Naive thymus-derived CD8-positive, alpha-beta T cell (primary cell): ENCODE measurements around the gene THOC2. TPM values are rescaled to one million over a fixed set of nuclear protein-coding genes. Genes with fewer than 3 reads are reported as not detected.

Source experiments
- ATAC-seq, 2 donors: fragments of 150-1000 bp; cut with Tn5 transposase in 1 of 2; sonication (Bioruptor Pico), chemical (Tn5 transposase) in 1 of 2; 1 replicate in 1 of 2; 2 replicates in 1 of 2; pipeline ENCODE4 v1.10.0; 2021; ENCODE audit warnings: mild to moderate bottlenecking in 2 of 2, moderate library complexity in 2 of 2
- POLR2A ChIA-PET: fragments of 350-600 bp; sonication (Branson Sonifier 250); formaldehyde crosslinking; loops from one replicate; lab custom pipeline; 2021; ENCODE audit warnings: antibody characterized with exemption; lab: Charles Lee
- DNase-seq, 10 donors: peaks; one replicate each; pipeline versions ENCODE4 v3.0.0 to v3.0.0-alpha.2; 2020 to 2022
- H3K27ac Mint-ChIP-seq, 10 donors: one replicate each; pipeline ENCODE4 v1.8.0; 2020 to 2022; ENCODE audit warnings: mild to moderate bottlenecking in 10 of 10, mixed read lengths in 10 of 10, moderate library complexity in 4 of 10, inconsistent platforms in 1 of 10
- H3K27me3 Mint-ChIP-seq, 5 donors: one replicate each; pipeline ENCODE4 v1.8.0; 2021 to 2022; ENCODE audit warnings: mixed read lengths in 5 of 5
- H3K36me3 Mint-ChIP-seq, 3 donors: one replicate each; pipeline ENCODE4 v1.8.0; 2020 to 2022; ENCODE audit warnings: mixed read lengths in 3 of 3, mild to moderate bottlenecking in 2 of 3, inconsistent platforms in 1 of 3
- H3K4me1 Mint-ChIP-seq, 4 donors: one replicate each; pipeline ENCODE4 v1.8.0; 2021 to 2022; ENCODE audit warnings: mixed read lengths in 4 of 4
- H3K4me3 Mint-ChIP-seq, 10 donors: one replicate each; pipeline ENCODE4 v1.8.0; 2020 to 2022; ENCODE audit warnings: mild to moderate bottlenecking in 10 of 10, mixed read lengths in 10 of 10, moderate library complexity in 6 of 10, inconsistent platforms in 1 of 10
- H3K9me3 Mint-ChIP-seq, 9 donors: one replicate each; pipeline ENCODE4 v1.8.0; 2020 to 2022; ENCODE audit warnings: mixed read lengths in 9 of 9, mild to moderate bottlenecking in 3 of 9, inconsistent platforms in 1 of 9, moderate library complexity in 1 of 9
- polyA plus RNA-seq, 3 donors: library from polyadenylated mRNA; unstranded; fragments of 300-500 nt; fragmentation: Illumina TruSeq; gene quantifications; one replicate each; pipeline ENCODE4 v1.2.3, GENCODE V29; 2021
- total RNA-seq, 8 experiments: library from RNA in 2 of 8; stranded (reverse) in 2 of 8; gene quantifications; one replicate each; pipeline ENCODE4 v1.2.3 and lab custom pipeline; 2021 to 2026

Gene THOC2
- total and polyA plus RNA-seq, 5 experiments from 2014 or later, result 30.9 to 117 (median 41.9) TPM

GRCh38 chrX:123647244-123647643, 85.6 kb downstream of the THOC2 start:
- no peaks in the 10 kb centered on the region for H3K9me3 Mint-ChIP-seq

GRCh38 chrX:123629502-123629901, 103.3 kb downstream of the THOC2 start:
- POLR2A ChIA-PET, result no interaction called here
- Mint-ChIP-seq H3K36me3 (peaks cover 0 to 80% (median 2%) of the 10 kb centered on the region in 3 donors), H3K27ac (no peak overlapping the region), H3K9me3 (no peaks in the 10 kb centered on the region), H3K4me1 (peaks cover 0 to 5% (median 0%) of the 10 kb centered on the region in 4 donors), H3K4me3 (no peak overlapping the region), H3K27me3 (no peaks in the 10 kb centered on the region)
- ATAC-seq, result no peak
- no peak for DNase-seq

More at GRCh38 chrX:123647244-123647643, 85.6 kb downstream of the THOC2 start:
- peak overlapping the region in 1 of 10 donors; percentile 73 for H3K27ac Mint-ChIP-seq
- DNase-seq, result no peak
- no peak for ATAC-seq
- peaks cover 15 to 36% (median 29%) of the 10 kb centered on the region in 4 donors for H3K4me1 Mint-ChIP-seq
- peaks cover 0 to 55% (median 8%) of the 10 kb centered on the region in 3 donors for H3K36me3 Mint-ChIP-seq
- POLR2A ChIA-PET, result no interaction called here
- H3K4me3 Mint-ChIP-seq, result no peak overlapping the region
- H3K27me3 Mint-ChIP-seq, result no peaks in the 10 kb centered on the region

- Mint-ChIP-seq H3K27me3 (no peaks in the 10 kb centered on the region), H3K36me3 (peaks cover 0 to 82% (median 0%) of the 10 kb centered on the region in 3 donors), H3K27ac (peak overlapping the region in 3 of 10 donors; percentile 32 to 71 (median 63)), H3K4me1 (peaks cover 0 to 5% (median 0%) of the 10 kb centered on the region in 4 donors), H3K9me3 (no peaks in the 10 kb centered on the region), H3K4me3 (no peak overlapping the region)
- POLR2A ChIA-PET, result no interaction called here
- DNase-seq (no peak), ATAC-seq (no peak)
Observed at GRCh38 chrX:123626962-123627361, 105.9 kb downstream of the THOC2 start.

- H3K27ac Mint-ChIP-seq, result no peak overlapping the region
- H3K27me3 Mint-ChIP-seq, result no peaks in the 10 kb centered on the region
- DNase-seq, result no peak
- H3K4me1 Mint-ChIP-seq, result peaks cover 0 to 5% (median 0%) of the 10 kb centered on the region in 4 donors
- POLR2A ChIA-PET, result no interaction called here
- no peaks in the 10 kb centered on the region for H3K9me3 Mint-ChIP-seq
- H3K4me3 Mint-ChIP-seq, result no peak overlapping the region
- peaks cover 0 to 84% (median 4%) of the 10 kb centered on the region in 3 donors for H3K36me3 Mint-ChIP-seq
- no peak for ATAC-seq
Observed at GRCh38 chrX:123625952-123626351, 106.9 kb downstream of the THOC2 start.

GRCh38 chrX:123625477-123625876, 107.4 kb downstream of the THOC2 start:
- POLR2A ChIA-PET, result no interaction called here
- ATAC-seq (no peak), DNase-seq (no peak)
- H3K27ac Mint-ChIP-seq, result peak overlapping the region in 1 of 10 donors; percentile 31
- peaks cover 0 to 86% (median 6%) of the 10 kb centered on the region in 3 donors for H3K36me3 Mint-ChIP-seq
- no peak overlapping the region for H3K4me3 Mint-ChIP-seq
- H3K27me3 Mint-ChIP-seq, result no peaks in the 10 kb centered on the region
- H3K9me3 Mint-ChIP-seq, result no peaks in the 10 kb centered on the region
- peaks cover 0 to 5% (median 0%) of the 10 kb centered on the region in 4 donors for H3K4me1 Mint-ChIP-seq

- Mint-ChIP-seq H3K27ac (no peak overlapping the region), H3K27me3 (no peaks in the 10 kb centered on the region), H3K9me3 (no peaks in the 10 kb centered on the region), H3K4me3 (no peak overlapping the region), H3K36me3 (peaks cover 0 to 70% (median 16%) of the 10 kb centered on the region in 3 donors), H3K4me1 (peaks cover 0 to 2% (median 0%) of the 10 kb centered on the region in 4 donors)
- no peak for DNase-seq
- POLR2A ChIA-PET, result no interaction called here
- no peak for ATAC-seq
Observed at GRCh38 chrX:123617007-123617406, 115.8 kb downstream of the THOC2 start.

- ATAC-seq, result no peak
- Mint-ChIP-seq H3K36me3 (peaks cover 0 to 74% (median 10%) of the 10 kb centered on the region in 3 donors), H3K27me3 (no peaks in the 10 kb centered on the region), H3K27ac (peak overlapping the region in 1 of 10 donors; percentile 37), H3K9me3 (no peaks in the 10 kb centered on the region), H3K4me1 (peaks cover 0 to 2% (median 0%) of the 10 kb centered on the region in 4 donors), H3K4me3 (peak overlapping the region in 1 of 10 donors; percentile 29)
- DNase-seq, result no peak
- POLR2A ChIA-PET, result no interaction called here
Observed at GRCh38 chrX:123610915-123611314, 121.9 kb downstream of the THOC2 start.

GRCh38 chrX:123607806-123608205, 125.0 kb downstream of the THOC2 start:
- Mint-ChIP-seq H3K4me3 (no peak overlapping the region), H3K4me1 (no peaks in the 10 kb centered on the region), H3K9me3 (no peaks in the 10 kb centered on the region), H3K27ac (no peak overlapping the region), H3K36me3 (peaks cover 5 to 73% (median 6%) of the 10 kb centered on the region in 3 donors), H3K27me3 (no peaks in the 10 kb centered on the region)
- POLR2A ChIA-PET, result no interaction called here
- DNase-seq, result no peak
- ATAC-seq, result no peak

GRCh38 chrX:123607270-123607669, 125.6 kb downstream of the THOC2 start:
- H3K36me3 Mint-ChIP-seq, result peaks cover 5 to 77% (median 8%) of the 10 kb centered on the region in 3 donors
- H3K4me3 Mint-ChIP-seq, result no peak overlapping the region

GRCh38 chrX:123603491-123603890, 129.4 kb downstream of the THOC2 start:
- H3K4me1 Mint-ChIP-seq, result no peaks in the 10 kb centered on the region
- H3K9me3 Mint-ChIP-seq, result no peaks in the 10 kb centered on the region
- H3K27me3 Mint-ChIP-seq, result no peaks in the 10 kb centered on the region
- POLR2A ChIA-PET, result no interaction called here
- no peak for ATAC-seq
- DNase-seq, result no peak
- H3K4me3 Mint-ChIP-seq, result no peak overlapping the region
- H3K36me3 Mint-ChIP-seq, result peaks cover 5 to 66% (median 8%) of the 10 kb centered on the region in 3 donors
- no peak overlapping the region for H3K27ac Mint-ChIP-seq

More at GRCh38 chrX:123607270-123607669, 125.6 kb downstream of the THOC2 start:
- POLR2A ChIA-PET, result no interaction called here
- Mint-ChIP-seq H3K4me1 (no peaks in the 10 kb centered on the region), H3K9me3 (no peaks in the 10 kb centered on the region), H3K27me3 (no peaks in the 10 kb centered on the region), H3K27ac (no peak overlapping the region)
- no peak for DNase-seq
- no peak for ATAC-seq

- ATAC-seq (no peak), DNase-seq (no peak)
- Mint-ChIP-seq H3K9me3 (no peaks in the 10 kb centered on the region), H3K36me3 (peaks cover 5 to 52% (median 5%) of the 10 kb centered on the region in 3 donors), H3K27ac (no peak overlapping the region), H3K4me3 (no peak overlapping the region), H3K4me1 (no peaks in the 10 kb centered on the region), H3K27me3 (no peaks in the 10 kb centered on the region)
- POLR2A ChIA-PET, result no interaction called here
Observed at GRCh38 chrX:123601437-123601836, 131.4 kb downstream of the THOC2 start.

GRCh38 chrX:123600181-123600580, 132.7 kb downstream of the THOC2 start:
- DNase-seq (no peak), ATAC-seq (no peak)
- H3K9me3 Mint-ChIP-seq, result no peaks in the 10 kb centered on the region
- no peak overlapping the region for H3K4me3 Mint-ChIP-seq
- H3K4me1 Mint-ChIP-seq, result no peaks in the 10 kb centered on the region
- peaks cover 5 to 42% (median 5%) of the 10 kb centered on the region in 3 donors for H3K36me3 Mint-ChIP-seq
- no peak overlapping the region for H3K27ac Mint-ChIP-seq
- POLR2A ChIA-PET, result no interaction called here
- H3K27me3 Mint-ChIP-seq, result no peaks in the 10 kb centered on the region

GRCh38 chrX:123590842-123591486, 141.9 kb downstream of the THOC2 start:
- POLR2A ChIA-PET, result no interaction called here
- Mint-ChIP-seq H3K4me3 (no peak overlapping the region), H3K27ac (no peak overlapping the region), H3K4me1 (peaks cover 0 to 3% (median 2%) of the 10 kb centered on the region in 4 donors), H3K27me3 (no peaks in the 10 kb centered on the region), H3K36me3 (no peaks in the 10 kb centered on the region), H3K9me3 (no peaks in the 10 kb centered on the region)
- no peak for ATAC-seq
- DNase-seq, result no peak
